Prostate gland (tissue), 2 donors: ENCODE results near the gene DBH. TPM values are rescaled to one million over a fixed set of nuclear protein-coding genes. Genes with fewer than 3 reads are reported as not detected.
A peak's percentile ranks its signal among the peaks of the same experiment; 100 is the strongest.

ENCODE experiments used
- DNase-seq: peaks from one replicate; pipeline ENCODE4 v3.0.0-alpha.2; 2019; ENCODE audit warnings: low spot score
- H3K27ac ChIP-seq, 2 donors: fragments of 200-600 bp; sonication (generic); 2 replicates each; pipeline ENCODE4 v1.5.1; 2017 to 2019
- H3K27me3 ChIP-seq: fragments of 200-600 bp; sonication (generic); replicated peaks from 2 replicates; pipeline ENCODE4 v1.5.1; 2019; ENCODE audit not compliant: insufficient read depth
- H3K36me3 ChIP-seq, 2 donors: fragments of 200-600 bp; sonication (generic); 1 replicate in 1 of 2; 2 replicates in 1 of 2; pipeline versions ENCODE4 v1.5.1 to v1.8.1; 2017 to 2019
- H3K4me1 ChIP-seq: fragments of 200-600 bp; sonication (generic); replicated peaks from 2 replicates; pipeline ENCODE4 v1.5.1; 2019
- H3K4me3 ChIP-seq, 2 donors: fragments of 200-600 bp; sonication (generic); 2 replicates each; pipeline ENCODE4 v1.5.1; 2017 to 2019
- H3K9me3 ChIP-seq: fragments of 200-600 bp; sonication (generic); 2 replicates; pipeline ENCODE4 v1.5.1; 2017
- POLR2A ChIP-seq: fragments of 450-650 bp; IDR thresholded peaks from one replicate; pipeline ENCODE4 v1.6.1; 2016; ENCODE audit warnings: antibody characterized with exemption, mild to moderate bottlenecking
- POLR2AphosphoS5 ChIP-seq: sonication (generic); formaldehyde crosslinking; IDR thresholded peaks from one replicate; pipeline ENCODE4 v1.6.1; 2017; ENCODE audit warnings: antibody characterized with exemption
- WGBS: methylation state at CpG from one replicate; pipeline ENCODE4 v1.1.5; 2018; 5-methylcytosine and 5-hydroxymethylcytosine counted together
- intact Hi-C: fragments of 100-400 bp; cut with DNase I; formaldehyde crosslinking; loops from one replicate; pipeline ENCODE4 v1.14.2; 2022
- total RNA-seq, 2 donors: library from RNA; depleted of rRNA; stranded (reverse); fragments of >200 nt; gene quantifications; one replicate each; pipeline ENCODE4 v1.1.0, GENCODE V29; 2016
- TF ChIP-seq, protein P1 (sequence below), 4 experiments: fragments of 200-600 bp in 2 of 4; fragments of 450-650 bp in 2 of 4; sonication (generic) in 2 of 4; IDR thresholded peaks; 1 replicate in 3 of 4; 2 replicates in 1 of 4; pipeline ENCODE4 v1.5.1; 2016 to 2019; ENCODE audit warnings: antibody characterized with exemption in 4 of 4, mild to moderate bottlenecking in 2 of 4, moderate library complexity in 2 of 4

DBH gene
- total RNA-seq, 2 donors from 2014 or later: not detected

DNA sequence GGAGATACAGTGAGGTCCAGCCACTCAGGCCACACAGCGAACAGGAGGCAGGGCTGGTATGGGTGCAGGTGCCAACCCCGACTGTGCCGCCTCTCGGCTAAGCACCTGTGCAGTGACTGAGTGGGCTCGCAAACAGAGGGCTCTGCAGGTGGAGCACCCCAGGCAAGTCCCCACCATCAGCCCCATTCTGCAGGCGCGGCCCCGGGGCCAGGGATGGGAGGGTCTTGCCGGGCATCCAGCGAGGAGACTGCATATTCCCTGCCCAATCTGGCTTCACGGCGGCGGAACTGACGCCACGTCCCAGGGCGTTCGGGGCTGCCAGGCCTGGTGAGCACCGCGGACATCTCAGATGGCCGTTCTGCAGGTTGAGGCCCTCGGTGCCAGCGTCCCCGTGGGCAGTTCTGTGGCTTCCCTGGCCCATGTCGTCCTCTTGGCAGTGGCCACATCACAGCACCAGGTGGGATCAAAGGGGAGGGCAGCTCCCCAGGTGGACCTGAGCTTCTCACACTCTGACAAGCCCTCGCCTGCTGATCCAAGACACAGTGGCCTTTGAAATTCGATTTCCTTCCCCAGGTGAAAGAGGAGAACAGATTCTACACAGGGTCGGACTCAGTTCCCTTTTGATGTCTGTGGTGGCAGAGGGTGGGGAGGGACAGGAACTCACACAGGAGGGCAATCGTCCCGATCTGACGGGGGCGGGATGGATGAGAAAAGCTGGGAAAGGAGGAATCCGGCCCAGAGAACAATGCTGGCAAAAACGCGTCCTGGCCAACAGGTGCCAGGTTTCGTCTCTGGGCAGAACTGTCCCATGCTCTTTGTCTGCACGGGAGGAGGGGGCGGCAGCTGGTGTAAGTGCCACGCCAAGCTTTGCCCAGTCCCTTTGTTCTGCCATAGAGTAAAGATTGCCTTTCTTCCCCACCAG is 18.8 kb downstream of the DBH start:
- no peak for DNase-seq
- H3K4me3 ChIP-seq: no peak overlapping the region

DNA sequence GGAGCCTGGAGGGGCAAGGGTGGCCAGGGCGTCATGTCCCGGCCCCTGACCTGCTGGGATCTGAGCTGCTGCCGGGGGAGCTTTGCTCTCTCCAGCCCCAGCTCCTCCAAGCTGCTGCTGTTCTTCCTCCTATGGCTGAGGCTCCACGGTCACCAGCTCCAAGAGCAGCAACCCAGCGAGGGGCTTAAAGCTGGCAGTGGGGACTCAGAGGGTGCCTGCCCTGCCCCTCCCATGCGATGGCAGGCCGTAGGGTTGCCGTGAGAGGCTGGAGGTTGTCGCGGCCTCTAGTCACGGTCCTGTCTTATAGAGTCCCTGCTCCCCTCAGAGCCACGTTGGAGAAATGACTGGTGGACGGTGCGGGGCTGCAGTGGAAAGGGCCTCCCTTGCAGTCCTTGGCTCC is 19.5 kb downstream of the DBH start:
- no peak overlapping the region for H3K27ac ChIP-seq
- H3K4me3 ChIP-seq: no peak overlapping the region
- intact Hi-C loops: no loop called here
- TF ChIP-seq POLR2AphosphoS5 (no peak), POLR2A (no peak)
- TF ChIP-seq, protein P1, sequence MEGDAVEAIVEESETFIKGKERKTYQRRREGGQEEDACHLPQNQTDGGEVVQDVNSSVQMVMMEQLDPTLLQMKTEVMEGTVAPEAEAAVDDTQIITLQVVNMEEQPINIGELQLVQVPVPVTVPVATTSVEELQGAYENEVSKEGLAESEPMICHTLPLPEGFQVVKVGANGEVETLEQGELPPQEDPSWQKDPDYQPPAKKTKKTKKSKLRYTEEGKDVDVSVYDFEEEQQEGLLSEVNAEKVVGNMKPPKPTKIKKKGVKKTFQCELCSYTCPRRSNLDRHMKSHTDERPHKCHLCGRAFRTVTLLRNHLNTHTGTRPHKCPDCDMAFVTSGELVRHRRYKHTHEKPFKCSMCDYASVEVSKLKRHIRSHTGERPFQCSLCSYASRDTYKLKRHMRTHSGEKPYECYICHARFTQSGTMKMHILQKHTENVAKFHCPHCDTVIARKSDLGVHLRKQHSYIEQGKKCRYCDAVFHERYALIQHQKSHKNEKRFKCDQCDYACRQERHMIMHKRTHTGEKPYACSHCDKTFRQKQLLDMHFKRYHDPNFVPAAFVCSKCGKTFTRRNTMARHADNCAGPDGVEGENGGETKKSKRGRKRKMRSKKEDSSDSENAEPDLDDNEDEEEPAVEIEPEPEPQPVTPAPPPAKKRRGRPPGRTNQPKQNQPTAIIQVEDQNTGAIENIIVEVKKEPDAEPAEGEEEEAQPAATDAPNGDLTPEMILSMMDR (IDR thresholded peaks at IDR 0.05): no peak
- no peak for DNase-seq
- peaks cover 2% of the 10 kb centered on the region for H3K4me1 ChIP-seq
- no peaks in the 10 kb centered on the region for H3K9me3 ChIP-seq
- H3K36me3 ChIP-seq: no peaks in the 10 kb centered on the region
- H3K27me3 ChIP-seq: peaks cover 17% of the 10 kb centered on the region
- WGBS: 59% methylated on average over 14 of the region's 14 CpGs

More for the DNA sequence above, 18.8 kb downstream of the DBH start:
- intact Hi-C loops: no loop called here
- no peaks in the 10 kb centered on the region for H3K9me3 ChIP-seq
- 41% methylated on average over 37 of the region's 38 CpGs for WGBS
- H3K4me1 ChIP-seq: peaks cover 2% of the 10 kb centered on the region
- no peak overlapping the region for H3K27ac ChIP-seq
- H3K27me3 ChIP-seq: peaks cover 17% of the 10 kb centered on the region
- no peaks in the 10 kb centered on the region for H3K36me3 ChIP-seq
- TF ChIP-seq POLR2A (no peak), POLR2AphosphoS5 (no peak)
- TF ChIP-seq, protein P1 (IDR thresholded peaks at IDR 0.05): no peak

DNA sequence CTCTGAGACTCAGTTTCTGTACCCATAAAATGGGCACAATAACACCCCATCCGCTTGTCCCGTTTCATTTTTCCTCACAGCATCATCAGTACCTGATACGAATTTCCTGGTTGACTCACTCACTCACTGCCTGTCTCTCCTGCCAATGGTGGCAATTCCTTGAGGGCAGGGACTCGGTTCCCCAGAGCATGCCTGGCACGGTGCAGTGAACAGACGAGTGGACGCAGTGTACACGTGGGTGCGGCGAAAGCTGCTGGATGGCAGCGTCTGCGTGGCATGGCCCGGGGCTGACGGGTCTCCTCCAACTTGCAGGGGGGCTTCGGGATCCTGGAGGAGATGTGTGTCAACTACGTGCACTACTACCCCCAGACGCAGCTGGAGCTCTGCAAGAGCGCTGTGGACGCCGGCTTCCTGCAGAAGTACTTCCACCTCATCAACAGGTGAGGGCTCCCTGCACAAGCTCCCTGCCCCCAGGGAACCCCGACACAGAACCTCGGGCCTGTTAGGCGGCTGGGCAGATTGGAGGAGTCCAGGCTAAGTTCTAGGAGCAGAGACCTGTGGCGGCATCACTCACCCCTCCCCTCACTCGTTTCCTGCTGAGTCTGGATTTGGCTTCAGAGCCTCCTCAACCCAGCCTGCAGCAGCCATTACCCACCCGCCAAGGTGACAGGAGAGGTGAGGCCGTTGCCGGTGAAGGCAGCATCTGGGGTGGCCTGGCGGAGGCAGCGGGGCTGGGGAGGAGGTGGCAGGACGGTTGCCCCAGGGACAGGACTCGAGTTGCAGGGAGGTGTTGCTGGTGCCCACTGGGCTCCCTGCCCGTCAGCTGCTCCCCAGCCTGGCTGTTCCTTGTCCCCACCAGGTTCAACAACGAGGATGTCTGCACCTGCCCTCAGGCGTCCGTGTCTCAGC is 20.3 kb downstream of the DBH start:
- Histone ChIP-seq H3K27ac (no peak overlapping the region), H3K4me3 (no peak overlapping the region), H3K27me3 (peaks cover 15% of the 10 kb centered on the region), H3K4me1 (peaks cover 2% of the 10 kb centered on the region), H3K36me3 (no peaks in the 10 kb centered on the region), H3K9me3 (no peaks in the 10 kb centered on the region)
- WGBS: 54% methylated on average over 36 of the region's 36 CpGs
- intact Hi-C loops: no loop called here
- no peak for DNase-seq
- TF ChIP-seq POLR2A (no peak), POLR2AphosphoS5 (no peak)
- TF ChIP-seq, protein P1 (IDR thresholded peaks at IDR 0.05): no peak

DNA sequence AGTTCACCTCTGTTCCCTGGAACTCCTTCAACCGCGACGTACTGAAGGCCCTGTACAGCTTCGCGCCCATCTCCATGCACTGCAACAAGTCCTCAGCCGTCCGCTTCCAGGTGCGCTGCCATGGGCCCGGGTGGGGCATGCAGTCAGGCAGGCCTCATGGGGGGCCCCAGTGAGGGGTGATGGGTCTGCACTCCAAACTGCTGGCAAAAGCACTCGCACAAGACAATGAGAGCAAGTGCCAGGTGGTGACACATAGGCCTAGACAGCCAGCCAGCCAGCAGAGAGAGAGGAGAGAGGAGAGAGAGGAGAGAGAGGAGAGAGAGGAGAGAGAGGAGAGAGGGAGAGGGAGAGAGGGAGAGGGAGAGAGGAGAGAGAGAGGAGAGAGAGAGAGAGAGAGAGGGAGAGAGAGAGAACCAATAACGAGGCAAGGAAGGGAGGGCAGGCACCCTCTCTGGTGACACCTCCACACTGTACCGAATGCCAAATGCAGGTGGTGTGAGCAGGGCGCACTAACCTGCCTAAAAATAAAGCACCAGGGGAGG is 21.0 kb downstream of the DBH start:
- H3K36me3 ChIP-seq: no peaks in the 10 kb centered on the region
- no peak overlapping the region for H3K4me3 ChIP-seq
- 30% methylated on average over 13 of the region's 13 CpGs for WGBS
- H3K27ac ChIP-seq: no peak overlapping the region
- DNase-seq: no peak
- no peaks in the 10 kb centered on the region for H3K9me3 ChIP-seq
- peaks cover 2% of the 10 kb centered on the region for H3K4me1 ChIP-seq
- no peak for TF ChIP-seq POLR2A
- TF ChIP-seq, protein P1 (IDR thresholded peaks at IDR 0.05): peak in 1 of 4 experiments; percentile 18
- H3K27me3 ChIP-seq: peaks cover 12% of the 10 kb centered on the region
- intact Hi-C loops: no loop called here
